Neural cell (in vitro differentiated cells): Measurements from ENCODE around the gene RNF32. TPM values are rescaled to one million over a fixed set of nuclear protein-coding genes. Genes with fewer than 3 reads are reported as not detected.

Experiments
- H2AFZ ChIP-seq: fragments of 200-600, 300-800 bp; sonication (generic), shearing (Covaris generic); 2 replicates; pipeline ENCODE4 v1.6.0; 2014; ENCODE audit warnings: low read depth, mild to moderate bottlenecking, antibody characterized with exemption, low read length, moderate library complexity
- H3F3A ChIP-seq: fragments of 200-600 bp; shearing (Covaris generic); 2 replicates; pipeline ENCODE4 v1.6.1; 2016; ENCODE audit warnings: mild to moderate bottlenecking, moderate library complexity, mixed read lengths, antibody characterized with exemption, low read length; ENCODE audit not compliant: insufficient read depth, poor library complexity, severe bottlenecking
- H3K27ac ChIP-seq: fragments of 200-600, 300-800 bp; sonication (generic), shearing (Covaris generic); 2 replicates; pipeline ENCODE4 v1.5.1; 2014; ENCODE audit warnings: mild to moderate bottlenecking, low read length, moderate library complexity
- H3K27me3 ChIP-seq: fragments of 300-800, 200-600 bp; sonication (generic), shearing (Covaris generic); 2 replicates; pipeline ENCODE4 v1.6.0; 2014; ENCODE audit warnings: mild to moderate bottlenecking, low read depth, low read length, moderate library complexity; ENCODE audit not compliant: insufficient read depth
- H3K36me3 ChIP-seq: fragments of 300-800, 200-600 bp; sonication (generic), shearing (Covaris generic); 2 replicates; pipeline ENCODE4 v1.5.1; 2014; ENCODE audit warnings: mild to moderate bottlenecking, antibody characterized with exemption, low read length, moderate library complexity; ENCODE audit not compliant: insufficient read depth
- H3K4me2 ChIP-seq: fragments of 300-800, 200-600 bp; sonication (generic), shearing (Covaris generic); 2 replicates; pipeline ENCODE4 v1.6.0; 2014; ENCODE audit warnings: mild to moderate bottlenecking, low read length
- H3K4me3 ChIP-seq: fragments of 300-800, 200-600 bp; sonication (generic), shearing (Covaris generic); 2 replicates; pipeline ENCODE4 v1.5.1; 2014; ENCODE audit warnings: mild to moderate bottlenecking, low read length, moderate library complexity
- H3K79me2 ChIP-seq: fragments of 200-600 bp; shearing (Covaris generic); replicated peaks from 2 replicates; pipeline ENCODE4 v1.6.0; 2014; ENCODE audit warnings: mild to moderate bottlenecking, low read length, moderate library complexity; ENCODE audit not compliant: insufficient read depth
- H3K9ac ChIP-seq: fragments of 300-800, 200-600 bp; sonication (generic), shearing (Covaris generic); 2 replicates; pipeline ENCODE4 v1.6.1; 2016; ENCODE audit warnings: mild to moderate bottlenecking, low read length, mixed read lengths
- H3K9me2 ChIP-seq: fragments of 200-600 bp; shearing (Covaris generic); 2 replicates; pipeline ENCODE4 v1.6.1; 2016; ENCODE audit warnings: mild to moderate bottlenecking, low read length, mixed read lengths; ENCODE audit not compliant: insufficient read depth
- H3K9me3 ChIP-seq: fragments of 200-600, 300-800 bp; sonication (generic), shearing (Covaris generic); 2 replicates; pipeline ENCODE4 v1.6.1; 2016; ENCODE audit warnings: mild to moderate bottlenecking, mixed run types, low read length, moderate library complexity, mixed read lengths
- H4K20me1 ChIP-seq: fragments of 200-600 bp; shearing (Covaris generic); 2 replicates; pipeline ENCODE4 v1.6.1; 2016; ENCODE audit warnings: mild to moderate bottlenecking, mixed run types; ENCODE audit not compliant: insufficient read depth
- CTCF ChIP-seq: fragments of 450-650 bp; IDR thresholded peaks from 2 replicates; pipeline ENCODE4 v1.5.1; 2014; ENCODE audit warnings: antibody characterized with exemption, mild to moderate bottlenecking, moderate library complexity; ENCODE audit not compliant: poor library complexity, severe bottlenecking
- EP300 ChIP-seq: fragments of 450-650 bp; conservative IDR thresholded peaks from 2 replicates; pipeline ENCODE4 v1.6.1; 2014; ENCODE audit warnings: antibody characterized with exemption, mild to moderate bottlenecking, moderate library complexity; ENCODE audit not compliant: poor library complexity, severe bottlenecking
- EZH2 ChIP-seq: fragments of 200-600, 300-800 bp; shearing (Covaris generic), sonication (generic); IDR thresholded peaks from 2 replicates; pipeline ENCODE4 v1.6.1; 2014; ENCODE audit warnings: antibody characterized with exemption, low read length, borderline replicate concordance, mild to moderate bottlenecking; ENCODE audit not compliant: insufficient read depth, poor library complexity, severe bottlenecking
- MXI1 ChIP-seq: fragments of 450-650 bp; conservative IDR thresholded peaks from 2 replicates; pipeline ENCODE4 v1.6.1; 2014; ENCODE audit warnings: antibody characterized with exemption, mild to moderate bottlenecking; ENCODE audit not compliant: poor library complexity, severe bottlenecking
- POLR2AphosphoS5 ChIP-seq: IDR thresholded peaks from 2 replicates; pipeline ENCODE4 v1.6.1; 2012
- RAD21 ChIP-seq: fragments of 450-650 bp; conservative IDR thresholded peaks from 2 replicates; pipeline ENCODE4 v1.6.1; 2014; ENCODE audit warnings: antibody characterized with exemption, mild to moderate bottlenecking, moderate library complexity
- SMC3 ChIP-seq: fragments of 450-650 bp; conservative IDR thresholded peaks from 2 replicates; pipeline ENCODE4 v1.6.1; 2014; ENCODE audit warnings: antibody characterized with exemption, mild to moderate bottlenecking, moderate library complexity; ENCODE audit not compliant: poor library complexity
- TAF1 ChIP-seq: IDR thresholded peaks from 2 replicates; pipeline ENCODE4 v1.6.1; 2012; ENCODE audit warnings: low read depth
- polyA plus RNA-seq: library from polyadenylated mRNA; depleted of rRNA; stranded (reverse); fragments of >200 nt; gene quantifications from 2 replicates; pipeline ENCODE4 v1.2.3, GENCODE V29; 2014
- TF ChIP-seq, protein P1 (sequence below): IDR thresholded peaks from 2 replicates; pipeline ENCODE4 v1.6.1; 2012; ENCODE audit warnings: borderline replicate concordance

The RNF32 gene
- polyA plus RNA-seq, 1 donor from 2014 or later, result 2.6 TPM

- TF ChIP-seq EP300, result no peak
- TF ChIP-seq SMC3, result no peak
- no peak for TF ChIP-seq TAF1
- no peak for TF ChIP-seq EZH2
- TF ChIP-seq POLR2AphosphoS5, result no peak
- Histone ChIP-seq H4K20me1 (no peaks in the 10 kb centered on the region), H3K36me3 (peaks cover 8% of the 10 kb centered on the region), H3K79me2 (no peaks in the 10 kb centered on the region), H3K9me3 (no peaks in the 10 kb centered on the region), H3K27me3 (no peaks in the 10 kb centered on the region), H3K9ac (no peak overlapping the region), H3K4me3 (no peak overlapping the region), H3K4me2 (no peak overlapping the region), H2AFZ (no peak overlapping the region), H3K27ac (no peak overlapping the region), H3F3A (no peaks in the 10 kb centered on the region), H3K9me2 (no peaks in the 10 kb centered on the region)
Measured at GRCh38 chr7:156669035-156669828, 28.7 kb downstream of the RNF32 start.

- H3K4me3 ChIP-seq, result no peak overlapping the region
- H3F3A ChIP-seq, result no peaks in the 10 kb centered on the region
- H3K27me3 ChIP-seq, result no peaks in the 10 kb centered on the region
- no peak overlapping the region for H3K4me2 ChIP-seq
- no peaks in the 10 kb centered on the region for H3K9me2 ChIP-seq
- H3K9ac ChIP-seq, result no peak overlapping the region
- peaks cover 16% of the 10 kb centered on the region for H3K36me3 ChIP-seq
- TF ChIP-seq SMC3, result no peak
- TF ChIP-seq, protein P1, sequence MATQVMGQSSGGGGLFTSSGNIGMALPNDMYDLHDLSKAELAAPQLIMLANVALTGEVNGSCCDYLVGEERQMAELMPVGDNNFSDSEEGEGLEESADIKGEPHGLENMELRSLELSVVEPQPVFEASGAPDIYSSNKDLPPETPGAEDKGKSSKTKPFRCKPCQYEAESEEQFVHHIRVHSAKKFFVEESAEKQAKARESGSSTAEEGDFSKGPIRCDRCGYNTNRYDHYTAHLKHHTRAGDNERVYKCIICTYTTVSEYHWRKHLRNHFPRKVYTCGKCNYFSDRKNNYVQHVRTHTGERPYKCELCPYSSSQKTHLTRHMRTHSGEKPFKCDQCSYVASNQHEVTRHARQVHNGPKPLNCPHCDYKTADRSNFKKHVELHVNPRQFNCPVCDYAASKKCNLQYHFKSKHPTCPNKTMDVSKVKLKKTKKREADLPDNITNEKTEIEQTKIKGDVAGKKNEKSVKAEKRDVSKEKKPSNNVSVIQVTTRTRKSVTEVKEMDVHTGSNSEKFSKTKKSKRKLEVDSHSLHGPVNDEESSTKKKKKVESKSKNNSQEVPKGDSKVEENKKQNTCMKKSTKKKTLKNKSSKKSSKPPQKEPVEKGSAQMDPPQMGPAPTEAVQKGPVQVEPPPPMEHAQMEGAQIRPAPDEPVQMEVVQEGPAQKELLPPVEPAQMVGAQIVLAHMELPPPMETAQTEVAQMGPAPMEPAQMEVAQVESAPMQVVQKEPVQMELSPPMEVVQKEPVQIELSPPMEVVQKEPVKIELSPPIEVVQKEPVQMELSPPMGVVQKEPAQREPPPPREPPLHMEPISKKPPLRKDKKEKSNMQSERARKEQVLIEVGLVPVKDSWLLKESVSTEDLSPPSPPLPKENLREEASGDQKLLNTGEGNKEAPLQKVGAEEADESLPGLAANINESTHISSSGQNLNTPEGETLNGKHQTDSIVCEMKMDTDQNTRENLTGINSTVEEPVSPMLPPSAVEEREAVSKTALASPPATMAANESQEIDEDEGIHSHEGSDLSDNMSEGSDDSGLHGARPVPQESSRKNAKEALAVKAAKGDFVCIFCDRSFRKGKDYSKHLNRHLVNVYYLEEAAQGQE, result no peak
- no peak for TF ChIP-seq CTCF
- TF ChIP-seq TAF1, result no peak
- TF ChIP-seq EZH2, result no peak
- TF ChIP-seq RAD21, result no peak
- no peak for TF ChIP-seq EP300
- TF ChIP-seq MXI1, result no peak
- TF ChIP-seq POLR2AphosphoS5, result no peak
- no peaks in the 10 kb centered on the region for H3K9me3 ChIP-seq
- H3K27ac ChIP-seq, result no peak overlapping the region
- H4K20me1 ChIP-seq, result no peaks in the 10 kb centered on the region
- no peaks in the 10 kb centered on the region for H3K79me2 ChIP-seq
- H2AFZ ChIP-seq, result no peak overlapping the region
Measured at GRCh38 chr7:156673454-156673853, 32.9 kb downstream of the RNF32 start.
